NT2/D1 (cell line): ENCODE measurements around the gene SLC24A4.

Experiments used
- SUZ12 ChIP-seq: IDR thresholded peaks from 2 replicates; pipeline ENCODE4 v1.6.1; 2011; ENCODE audit not compliant: insufficient read length, insufficient read depth; ENCODE audit errors: extremely low read depth
- YY1 ChIP-seq: IDR thresholded peaks from 2 replicates; pipeline ENCODE4 v1.6.1; 2011; ENCODE audit not compliant: insufficient read length, insufficient read depth
- ZNF274 ChIP-seq: IDR thresholded peaks from 2 replicates; pipeline ENCODE4 v1.6.1; 2011; ENCODE audit warnings: mild to moderate bottlenecking, low read depth, low read length

GRCh38 chr14:92440345-92441003 lies 117.5 kb downstream of the SLC24A4 start:
- no peak for TF ChIP-seq ZNF274
- no peak for TF ChIP-seq YY1
- no peak for TF ChIP-seq SUZ12
